RWPE2 (cell line): ENCODE results near the gene TBL1X.

ENCODE experiments used
- ATAC-seq: fragments of 200-7000 bp; cut with Tn5 transposase; 3 replicates; pipeline ENCODE4 v1.9.1; 2021; ENCODE audit warnings: low read depth
- DNase-seq: peaks from one replicate; pipeline ENCODE4 v3.0.0-alpha.2; 2020; ENCODE audit warnings: low spot score
- H3K27ac ChIP-seq: fragments of 450-650 bp; 2 replicates; pipeline ENCODE4 v1.5.1; 2017; ENCODE audit warnings: mild to moderate bottlenecking; ENCODE audit not compliant: poor library complexity, severe bottlenecking
- H3K27me3 ChIP-seq: fragments of 250-450 bp; sonication (Bioruptor Pico); 2 replicates; pipeline ENCODE4 v1.5.1; 2021; ENCODE audit warnings: mild to moderate bottlenecking, moderate library complexity; ENCODE audit not compliant: insufficient read depth, poor library complexity, severe bottlenecking
- H3K36me3 ChIP-seq: fragments of 250-450 bp; sonication (Bioruptor Pico); 2 replicates; pipeline ENCODE4 v1.5.1; 2020; ENCODE audit warnings: low read depth, mild to moderate bottlenecking, moderate library complexity
- H3K4me1 ChIP-seq: fragments of 250-450 bp; sonication (Bioruptor Pico); 2 replicates; pipeline ENCODE4 v1.5.1; 2021; ENCODE audit warnings: mild to moderate bottlenecking, moderate library complexity; ENCODE audit not compliant: insufficient read depth, poor library complexity, severe bottlenecking
- H3K4me3 ChIP-seq: fragments of 250-450 bp; sonication (Bioruptor Pico); 2 replicates; pipeline ENCODE4 v1.5.1; 2021; ENCODE audit warnings: mild to moderate bottlenecking, moderate library complexity; ENCODE audit not compliant: severe bottlenecking
- H3K9me3 ChIP-seq: fragments of 250-450 bp; sonication (Bioruptor Pico); 2 replicates; pipeline ENCODE4 v1.5.1; 2021; ENCODE audit warnings: mild to moderate bottlenecking, moderate library complexity; ENCODE audit not compliant: severe bottlenecking
- CTCF ChIP-seq: fragments of 450-650 bp; IDR thresholded peaks from one replicate; pipeline ENCODE4 v1.5.1; 2017; ENCODE audit warnings: mild to moderate bottlenecking, moderate library complexity; ENCODE audit not compliant: poor library complexity, severe bottlenecking

TBL1X gene

GRCh38 chrX:9693307-9694001 lies 228.6 kb downstream of the TBL1X start:
- Histone ChIP-seq H3K9me3 (no peaks in the 10 kb centered on the region), H3K4me3 (no peak overlapping the region), H3K27ac (no peak overlapping the region), H3K27me3 (no peaks in the 10 kb centered on the region), H3K36me3 (no peaks in the 10 kb centered on the region), H3K4me1 (no peaks in the 10 kb centered on the region)
- no peak for DNase-seq
- no peak for TF ChIP-seq CTCF
- no peak for ATAC-seq

GRCh38 chrX:9698576-9698975 lies 233.7 kb downstream of the TBL1X start:
- no peak for ATAC-seq
- no peak overlapping the region for H3K4me3 ChIP-seq
- DNase-seq = no peak
- H3K4me1 ChIP-seq = no peaks in the 10 kb centered on the region
- H3K9me3 ChIP-seq = no peaks in the 10 kb centered on the region
- H3K36me3 ChIP-seq = no peaks in the 10 kb centered on the region
- no peak for TF ChIP-seq CTCF
- no peaks in the 10 kb centered on the region for H3K27me3 ChIP-seq
- no peak overlapping the region for H3K27ac ChIP-seq

- TF ChIP-seq CTCF = no peak
- Histone ChIP-seq H3K9me3 (no peaks in the 10 kb centered on the region), H3K4me1 (no peaks in the 10 kb centered on the region), H3K4me3 (no peak overlapping the region), H3K36me3 (no peaks in the 10 kb centered on the region), H3K27me3 (no peaks in the 10 kb centered on the region), H3K27ac (no peak overlapping the region)
- DNase-seq (no peak), ATAC-seq (no peak)
Measured at GRCh38 chrX:9700555-9700954, 235.7 kb downstream of the TBL1X start.

GRCh38 chrX:9701790-9702189 lies 236.9 kb downstream of the TBL1X start:
- DNase-seq = no peak
- ATAC-seq = no peak

More at GRCh38 chrX:9701790-9702189, 236.9 kb downstream of the TBL1X start:
- Histone ChIP-seq H3K4me3 (no peak overlapping the region), H3K36me3 (no peaks in the 10 kb centered on the region), H3K4me1 (no peaks in the 10 kb centered on the region), H3K27ac (no peak overlapping the region), H3K9me3 (no peaks in the 10 kb centered on the region), H3K27me3 (no peaks in the 10 kb centered on the region)
- TF ChIP-seq CTCF = no peak
